Measurements from ENCODE around the gene NT5C.

DNA sequence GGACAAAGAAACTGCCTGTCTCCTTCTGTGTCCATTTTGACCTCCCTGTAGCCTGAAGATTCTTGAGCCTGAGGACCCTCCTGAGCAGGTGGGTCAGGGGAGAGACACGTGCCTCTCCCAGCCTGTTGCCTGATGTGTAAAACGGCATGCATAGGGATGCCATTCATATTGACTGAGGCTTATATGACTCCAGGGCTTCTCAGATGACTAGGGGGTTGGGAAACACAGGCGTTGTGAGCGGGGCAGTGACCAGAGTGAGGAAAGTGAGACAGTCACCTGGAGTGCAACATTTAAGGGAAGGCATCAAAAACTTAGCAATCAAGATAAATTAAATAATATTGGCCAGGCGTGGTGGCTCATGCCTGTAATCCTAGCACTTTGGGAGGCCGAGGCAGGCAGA is 48.9 kb downstream of the NT5C start:
- TF ChIP-seq ZNF274 (IDR thresholded peaks at IDR 0.05; ENCODE audit: low read depth, low read length) (no peak), YY1 (IDR thresholded peaks at IDR 0.05; ENCODE audit: insufficient read depth, insufficient read length) (no peak), SUZ12 (IDR thresholded peaks at IDR 0.05; ENCODE audit: extremely low read depth, insufficient read depth, insufficient read length) (no peak)

All from NT2/D1 (cell line).